Stimulated activated CD4-positive, alpha-beta T cell treated with anti-CD3 and anti-CD28 coated beads, Interleukin-4, amount 100 ng/mL, for 24 hours (primary cell): Measurements from ENCODE around the gene TMEM132D.
"Not testable (repeated sequence)": the region's sequence is repeated elsewhere in the genome, so short reads cannot be mapped to it uniquely, and the experiment has no call there.

Experiments
- DNase-seq: peaks from one replicate; pipeline ENCODE4 v3.0.0-alpha.2; 2020

The TMEM132D gene

GRCh38 chr12:129571901-129572494, 331.8 kb downstream of the TMEM132D start:
- no peak for DNase-seq

- DNase-seq = no peak
Measured at GRCh38 chr12:129570796-129571400, 332.9 kb downstream of the TMEM132D start.

GRCh38 chr12:129566800-129567199, 337.0 kb downstream of the TMEM132D start:
- DNase-seq = no peak

- no peak for DNase-seq
Measured at GRCh38 chr12:129564768-129565167, 339.1 kb downstream of the TMEM132D start.

GRCh38 chr12:129563266-129563665, 340.6 kb downstream of the TMEM132D start:
- no peak for DNase-seq

GRCh38 chr12:129561304-129561703, 342.5 kb downstream of the TMEM132D start:
- no peak for DNase-seq

- no peak for DNase-seq
Measured at GRCh38 chr12:129559776-129560175, 344.0 kb downstream of the TMEM132D start.

GRCh38 chr12:129558036-129558435, 345.8 kb downstream of the TMEM132D start:
- no peak for DNase-seq

- no peak for DNase-seq
Measured at GRCh38 chr12:129556082-129556481, 347.7 kb downstream of the TMEM132D start.

GRCh38 chr12:129552996-129553750, 350.7 kb downstream of the TMEM132D start:
- no peak for DNase-seq

- no peak for DNase-seq
Measured at GRCh38 chr12:129551441-129551840, 352.4 kb downstream of the TMEM132D start.

- no peak for DNase-seq
Measured at GRCh38 chr12:129550353-129550752, 353.5 kb downstream of the TMEM132D start.

- no peak for DNase-seq
Measured at GRCh38 chr12:129549656-129550055, 354.2 kb downstream of the TMEM132D start.

- not testable (repeated sequence) for DNase-seq
Measured at GRCh38 chr12:129549020-129549419, 354.8 kb downstream of the TMEM132D start.

GRCh38 chr12:129544716-129545115, 359.1 kb downstream of the TMEM132D start:
- DNase-seq = no peak

- DNase-seq = no peak
Measured at GRCh38 chr12:129540954-129541353, 362.9 kb downstream of the TMEM132D start.

GRCh38 chr12:129540249-129540648, 363.6 kb downstream of the TMEM132D start:
- DNase-seq = no peak

GRCh38 chr12:129538724-129539335, 365.0 kb downstream of the TMEM132D start:
- DNase-seq = not testable (repeated sequence)

- DNase-seq = no peak
Measured at GRCh38 chr12:129538137-129538536, 365.7 kb downstream of the TMEM132D start.

- no peak for DNase-seq
Measured at GRCh38 chr12:129534966-129535750, 368.7 kb downstream of the TMEM132D start.

GRCh38 chr12:129532707-129533499, 370.9 kb downstream of the TMEM132D start:
- DNase-seq = no peak

GRCh38 chr12:129532082-129532481, 371.7 kb downstream of the TMEM132D start:
- no peak for DNase-seq
